Sigmoid colon (tissue), 7 donors: ENCODE data around the gene TBC1D22A. TPM values are rescaled to one million over a fixed set of nuclear protein-coding genes. Genes with fewer than 3 reads are reported as not detected.
A peak's percentile ranks its signal among the peaks of the same experiment; 100 is the strongest.

Experiments
- DNase-seq: peaks from one replicate; pipeline ENCODE4 v3.0.0-alpha.2; 2019
- H3K27ac ChIP-seq, 4 donors: fragments of 200-600 bp; sonication (generic); one replicate each; pipeline ENCODE4 v1.5.1; 2016 to 2019; ENCODE audit warnings: mild to moderate bottlenecking in 1 of 4
- H3K27me3 ChIP-seq, 3 donors: fragments of 200-600 bp; sonication (generic); one replicate each; pipeline ENCODE4 v1.5.1; 2019; ENCODE audit warnings: mild to moderate bottlenecking in 1 of 3
- H3K36me3 ChIP-seq, 4 donors: fragments of 200-600 bp; sonication (generic); one replicate each; pipeline ENCODE4 v1.5.1; 2016 to 2019
- H3K4me1 ChIP-seq, 4 donors: fragments of 200-600 bp; sonication (generic); one replicate each; pipeline ENCODE4 v1.5.1; 2017 to 2019
- H3K4me3 ChIP-seq, 4 donors: fragments of 200-600 bp; sonication (generic); one replicate each; pipeline ENCODE4 v1.5.1; 2017 to 2019; ENCODE audit warnings: mild to moderate bottlenecking in 2 of 4, moderate library complexity in 1 of 4
- H3K9me3 ChIP-seq, 4 donors: fragments of 200-600 bp in 3 of 4; sonication (generic) in 3 of 4; one replicate each; pipeline versions ENCODE4 v1.5.1 to v1.6.1; 2013 to 2019
- CTCF ChIP-seq, 4 experiments: fragments of 450-650 bp in 3 of 4; fragments of 200-600 bp in 1 of 4; IDR thresholded peaks; one replicate each; pipeline ENCODE4 v1.5.1; 2016 to 2019; ENCODE audit warnings: antibody characterized with exemption in 4 of 4, mild to moderate bottlenecking in 3 of 4, moderate library complexity in 2 of 4
- EP300 ChIP-seq, 4 donors: sonication (generic); formaldehyde crosslinking; IDR thresholded peaks; one replicate each; pipeline ENCODE4 v1.6.1; 2017; ENCODE audit warnings: antibody characterized with exemption in 4 of 4
- POLR2A ChIP-seq, 2 donors: fragments of 450-650 bp; IDR thresholded peaks; one replicate each; pipeline ENCODE4 v1.6.1; 2016; ENCODE audit warnings: antibody characterized with exemption in 2 of 2, mild to moderate bottlenecking in 2 of 2, moderate library complexity in 2 of 2
- POLR2AphosphoS5 ChIP-seq, 4 donors: sonication (generic); formaldehyde crosslinking; IDR thresholded peaks; one replicate each; pipeline ENCODE4 v1.6.1; 2017; ENCODE audit warnings: antibody characterized with exemption in 4 of 4
- WGBS, 2 donors: extraction: QIAGEN DNeasy Blood & Tissue Kit; methylation state at CpG; one replicate each; pipeline ENCODE4 v1.1.7; 2013; 5-methylcytosine and 5-hydroxymethylcytosine counted together
- intact Hi-C: fragments of 100-400 bp; cut with DNase I; formaldehyde crosslinking; loops from one replicate; pipeline ENCODE4 v1.15.1; 2023
- polyA plus RNA-seq, 3 donors: library from polyadenylated mRNA; stranded (reverse); fragments of 200-250 nt; gene quantifications; one replicate each; pipeline ENCODE4 v1.2.3, GENCODE V29; 2013
- total RNA-seq, 4 donors: library from RNA; depleted of rRNA; stranded (reverse); fragments of >200 nt; gene quantifications; one replicate each; pipeline ENCODE4 v1.1.0, GENCODE V29; 2016
- donor health status: healthy with polysubstance abuse.
- donor health status: Bipolar disorder and iron deficiency.
- donor health status: healthy.

Gene TBC1D22A
- total and polyA plus RNA-seq, 7 donors: 13.6 to 34.6 (median 14.3) TPM

DNA sequence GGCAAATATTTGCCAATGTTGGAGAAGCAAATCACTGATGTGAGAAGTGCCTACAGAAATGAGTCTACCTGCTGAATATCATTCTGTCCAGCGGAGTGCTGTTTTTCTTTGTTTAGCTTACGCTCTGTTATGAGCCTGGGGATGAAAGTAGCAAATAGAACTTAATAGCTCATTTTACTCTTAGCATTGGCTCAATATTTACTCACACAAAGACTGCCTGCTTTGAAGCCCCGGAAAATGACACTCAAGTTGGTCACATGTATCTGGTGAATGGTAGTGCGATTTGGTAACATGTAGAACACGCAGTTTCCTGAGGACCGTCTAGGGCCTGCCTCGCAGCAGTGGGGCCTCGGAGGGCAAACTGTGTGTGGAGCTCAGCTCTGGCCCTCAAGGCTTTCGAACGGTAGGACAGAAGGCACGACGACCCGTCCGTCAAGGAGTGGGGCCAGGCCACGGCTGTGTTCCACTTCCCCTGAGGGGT, 38.9 kb downstream of the TBC1D22A start:
- Histone ChIP-seq H3K27me3 (no peaks in the 10 kb centered on the region), H3K4me3 (no peak overlapping the region), H3K9me3 (no peaks in the 10 kb centered on the region), H3K4me1 (peaks cover 0 to 14% (median 6%) of the 10 kb centered on the region in 4 donors), H3K27ac (no peak overlapping the region), H3K36me3 (peaks cover 0 to 34% (median 4%) of the 10 kb centered on the region in 4 donors)
- WGBS, 2 donors: 90 to 91% methylated on average over 15 of the region's 15 CpGs
- intact Hi-C loops: no loop called here
- DNase-seq: peak; percentile 37
- TF ChIP-seq CTCF (IDR thresholded peaks at IDR 0.05): no peak
- TF ChIP-seq POLR2AphosphoS5 (IDR thresholded peaks at IDR 0.05): no peak

- no peak overlapping the region for H3K4me3 ChIP-seq
- WGBS, 2 donors: 95 to 96% methylated on average over 20 of the region's 20 CpGs
- TF ChIP-seq EP300 (IDR thresholded peaks at IDR 0.05) (no peak), POLR2A (IDR thresholded peaks at IDR 0.05) (no peak)
- DNase-seq: peak; percentile 39
- H3K27ac ChIP-seq: no peak overlapping the region
- no peaks in the 10 kb centered on the region for H3K9me3 ChIP-seq
- intact Hi-C loops: no loop called here
- H3K27me3 ChIP-seq: no peaks in the 10 kb centered on the region
- H3K4me1 ChIP-seq: peaks cover 0 to 14% (median 6%) of the 10 kb centered on the region in 4 donors
- peaks cover 0 to 34% (median 4%) of the 10 kb centered on the region in 4 donors for H3K36me3 ChIP-seq
These were observed 39.6 kb downstream of the TBC1D22A start for GRCh38 chr22:46801826-46802607.

DNA sequence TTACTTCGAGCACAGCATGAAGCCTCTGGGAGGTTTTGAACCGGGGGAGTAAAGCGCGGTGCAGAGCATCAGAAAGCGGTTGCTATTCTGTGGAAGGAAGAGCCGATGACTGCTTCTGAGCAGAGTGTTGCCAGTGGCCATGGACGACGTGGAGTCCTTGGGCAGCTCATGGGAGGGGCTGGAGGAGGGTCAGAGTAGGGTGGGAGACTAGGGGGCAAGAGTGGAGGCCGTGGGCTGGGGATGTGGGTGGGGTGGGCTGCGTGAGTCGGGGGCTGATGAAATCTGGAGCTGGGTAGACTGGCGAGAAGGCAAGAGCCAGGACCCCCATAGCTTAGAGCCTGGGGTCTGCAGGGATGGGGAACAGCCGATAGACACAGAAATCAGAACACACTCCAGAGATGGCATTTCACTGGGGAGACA, 40.2 kb downstream of the TBC1D22A start:
- no peaks in the 10 kb centered on the region for H3K27me3 ChIP-seq
- peak; percentile 45 for DNase-seq
- no peak overlapping the region for H3K4me3 ChIP-seq
- peaks cover 0 to 30% (median 4%) of the 10 kb centered on the region in 4 donors for H3K36me3 ChIP-seq
- 90 to 94% methylated on average over 13 of the region's 13 CpGs for WGBS, 2 donors
- H3K4me1 ChIP-seq: peaks cover 0 to 14% (median 6%) of the 10 kb centered on the region in 4 donors
- no peak for TF ChIP-seq POLR2A (IDR thresholded peaks at IDR 0.05)
- no peaks in the 10 kb centered on the region for H3K9me3 ChIP-seq
- H3K27ac ChIP-seq: no peak overlapping the region
- intact Hi-C loops: no loop called here

DNA sequence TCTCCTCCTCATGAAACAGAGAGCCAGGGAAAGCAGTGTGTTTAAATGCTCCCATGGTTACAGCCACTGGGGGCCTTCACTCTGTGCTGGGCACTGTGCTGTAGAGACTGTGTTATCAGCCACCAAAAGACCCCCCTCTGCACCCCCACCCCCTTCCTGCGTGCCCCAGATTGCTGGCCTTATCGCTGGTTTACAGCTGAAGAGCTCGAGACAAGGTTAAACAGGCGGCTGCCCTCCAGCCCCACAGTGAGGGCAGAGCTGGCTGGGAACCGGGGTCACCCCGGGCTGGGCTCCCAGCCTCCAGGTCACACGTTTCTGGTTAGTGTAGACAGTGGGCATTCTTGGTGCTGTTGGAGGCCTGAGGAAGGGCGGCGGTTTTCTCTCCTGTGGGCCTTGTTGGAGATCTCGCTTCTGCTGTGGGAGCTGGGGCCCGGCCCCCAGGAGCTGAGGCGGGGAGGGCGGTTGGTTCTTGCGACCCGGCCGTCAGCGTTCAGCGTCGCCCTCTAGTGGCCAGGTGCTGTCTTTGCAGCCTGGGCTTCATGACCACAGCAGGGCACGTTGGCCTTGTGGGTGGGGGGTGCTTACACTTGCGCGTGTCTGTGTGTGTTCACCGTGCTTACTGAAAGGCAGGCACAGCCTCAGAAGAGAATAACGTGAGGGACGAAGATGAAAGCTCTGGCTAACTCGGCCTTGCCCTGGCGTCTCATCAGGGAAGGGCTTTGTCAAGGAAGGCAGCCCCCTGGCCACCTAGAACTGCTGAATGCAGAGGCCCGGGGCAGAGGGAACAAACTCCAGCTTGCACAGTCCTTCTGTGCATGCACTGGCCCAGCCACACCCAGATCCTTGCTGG, 40.8 kb downstream of the TBC1D22A start:
- peaks cover 0 to 14% (median 6%) of the 10 kb centered on the region in 4 donors for H3K4me1 ChIP-seq
- no peak for TF ChIP-seq POLR2AphosphoS5 (IDR thresholded peaks at IDR 0.05)
- peak; percentile 51 to 90 (median 72) for TF ChIP-seq CTCF (IDR thresholded peaks at IDR 0.05)
- no peak for TF ChIP-seq POLR2A (IDR thresholded peaks at IDR 0.05)
- H3K36me3 ChIP-seq: peaks cover 0 to 24% (median 4%) of the 10 kb centered on the region in 4 donors
- no peak overlapping the region for H3K4me3 ChIP-seq
- intact Hi-C loops: no loop called here
- no peaks in the 10 kb centered on the region for H3K27me3 ChIP-seq
- no peak overlapping the region for H3K27ac ChIP-seq
- H3K9me3 ChIP-seq: no peaks in the 10 kb centered on the region
- 24 to 33% methylated on average over 28 of the region's 28 CpGs for WGBS, 2 donors
- peak; percentile 68 for DNase-seq

- Histone ChIP-seq H3K27ac (no peak overlapping the region), H3K4me1 (peaks cover 0 to 11% (median under 1%) of the 10 kb centered on the region in 4 donors), H3K4me3 (no peak overlapping the region), H3K9me3 (no peaks in the 10 kb centered on the region), H3K36me3 (peaks cover 0 to 23% (median 4%) of the 10 kb centered on the region in 4 donors), H3K27me3 (no peaks in the 10 kb centered on the region)
- peak; percentile 38 for DNase-seq
- WGBS, 2 donors: 86 to 89% methylated on average over 10 of the region's 10 CpGs
- intact Hi-C loops: no loop called here
- TF ChIP-seq EP300 (IDR thresholded peaks at IDR 0.05): no peak
- TF ChIP-seq POLR2AphosphoS5 (IDR thresholded peaks at IDR 0.05): no peak
- no peak for TF ChIP-seq CTCF (IDR thresholded peaks at IDR 0.05)
- no peak for TF ChIP-seq POLR2A (IDR thresholded peaks at IDR 0.05)
These were observed 41.5 kb downstream of the TBC1D22A start for GRCh38 chr22:46803936-46804335.
